Fibroblast of skin of scalp (primary cell): ENCODE measurements around the gene VAV2.
A peak's percentile ranks its signal among the peaks of the same experiment; 100 is the strongest.

Experiments
- DNase-seq: peaks from one replicate; pipeline ENCODE4 v3.0.0-alpha.2; 2013

VAV2 gene

GRCh38 chr9:133950192-133950591 is 41.9 kb downstream of the VAV2 start:
- no peak for DNase-seq

- no peak for DNase-seq
Measured at GRCh38 chr9:133949486-133950061, 42.5 kb downstream of the VAV2 start.

GRCh38 chr9:133948561-133949485 is 43.3 kb downstream of the VAV2 start:
- no peak for DNase-seq

GRCh38 chr9:133948131-133948530 is 44.0 kb downstream of the VAV2 start:
- no peak for DNase-seq

GRCh38 chr9:133946840-133947486 is 45.2 kb downstream of the VAV2 start:
- DNase-seq, result no peak

GRCh38 chr9:133945977-133946753 is 46.0 kb downstream of the VAV2 start:
- no peak for DNase-seq

GRCh38 chr9:133945314-133945975 is 46.7 kb downstream of the VAV2 start:
- DNase-seq, result no peak

GRCh38 chr9:133944746-133945135 is 47.4 kb downstream of the VAV2 start:
- DNase-seq, result no peak

- DNase-seq, result no peak
Measured at GRCh38 chr9:133943781-133944745, 48.1 kb downstream of the VAV2 start.

- DNase-seq, result no peak
Measured at GRCh38 chr9:133943036-133943780, 48.9 kb downstream of the VAV2 start.

GRCh38 chr9:133942206-133942975 is 49.7 kb downstream of the VAV2 start:
- no peak for DNase-seq

- no peak for DNase-seq
Measured at GRCh38 chr9:133939845-133940244, 52.3 kb downstream of the VAV2 start.

GRCh38 chr9:133939171-133939785 is 52.8 kb downstream of the VAV2 start:
- DNase-seq, result no peak

- DNase-seq, result no peak
Measured at GRCh38 chr9:133938753-133939152, 53.4 kb downstream of the VAV2 start.

- no peak for DNase-seq
Measured at GRCh38 chr9:133938086-133938485, 54.0 kb downstream of the VAV2 start.

- DNase-seq, result no peak
Measured at GRCh38 chr9:133937120-133937519, 55.0 kb downstream of the VAV2 start.

- DNase-seq, result peak; percentile 40
Measured at GRCh38 chr9:133935328-133936005, 56.7 kb downstream of the VAV2 start.

- no peak for DNase-seq
Measured at GRCh38 chr9:133934482-133935232, 57.5 kb downstream of the VAV2 start.
